ENCODE results near the gene RASSF9. TPM values are rescaled to one million over a fixed set of nuclear protein-coding genes. Genes with fewer than 3 reads are reported as not detected.

Gene RASSF9
- total RNA-seq, 1 experiment from 2014 or later: not detected

GRCh38 chr12:85755760-85756159, 80.4 kb downstream of the RASSF9 start:
- no peak overlapping the region for H2AFZ ChIP-seq (ENCODE audit: low read length)
- no peaks in the 10 kb centered on the region for H3K9me2 ChIP-seq (replicated peaks; ENCODE audit: low read length)
- peak; percentile 16 for DNase-seq
- H3K4me2 ChIP-seq (ENCODE audit: low read length): no peak overlapping the region
- H3K79me2 ChIP-seq (ENCODE audit: low read length): no peaks in the 10 kb centered on the region
- H3K4me3 ChIP-seq (ENCODE audit: low read length): no peak overlapping the region
- POLR2A ChIA-PET (ENCODE audit: unreplicated experiment): no interaction called here
- no peak for ATAC-seq
- H3K27me3 ChIP-seq (ENCODE audit: low read length): no peaks in the 10 kb centered on the region
- H3F3A ChIP-seq (ENCODE audit: low read length, unreplicated experiment): no peaks in the 10 kb centered on the region
- H3K9me3 ChIP-seq (ENCODE audit: low read length): no peaks in the 10 kb centered on the region
- no peak overlapping the region for H3K27ac ChIP-seq (ENCODE audit: low read length)
- H3K4me1 ChIP-seq (ENCODE audit: insufficient read depth, low read length): no peaks in the 10 kb centered on the region
- CTCF ChIA-PET: no interaction called here
- TF ChIP-seq EZH2phosphoT487 (IDR thresholded peaks at IDR 0.05; ENCODE audit: borderline replicate concordance, low read length): no peak
- TF ChIP-seq CTCF (conservative IDR thresholded peaks at IDR 0.05; ENCODE audit: low read depth, low read length): peak; percentile 27; the same call in 1 of the 2 replicates
- intact Hi-C loops (cut with micrococcal nuclease): no loop called here
- no TSS peak for BruUV-seq (replicated peaks)
- no peaks in the 10 kb centered on the region for H4K20me1 ChIP-seq (ENCODE audit: low read length)
- no peaks in the 10 kb centered on the region for H3K36me3 ChIP-seq (ENCODE audit: low read depth, low read length)
- H3K9ac ChIP-seq (ENCODE audit: low read length): no peak overlapping the region

Other genes starting within 250 kb of the RASSF9 start
- not detected in 2 replicates for gene NTS, start 37.9 kb upstream of the RASSF9 start, total RNA-seq (2014; rRNA removed)